Esophagus muscularis mucosa (tissue), 4 donors: ENCODE results near the gene NIPAL4. TPM values are rescaled to one million over a fixed set of nuclear protein-coding genes. Genes with fewer than 3 reads are reported as not detected.
"Not testable (repeated sequence)": the region's sequence is repeated elsewhere in the genome, so short reads cannot be mapped to it uniquely, and the experiment has no call there.

Experiments
- DNase-seq: peaks from one replicate; pipeline ENCODE4 v3.0.0-alpha.2; 2017; ENCODE audit errors: extremely low spot score
- H3K27ac ChIP-seq, 4 donors: fragments of 200-600 bp; sonication (generic); replicated peaks in 1 of 4; 1 replicate in 3 of 4; 2 replicates in 1 of 4; pipeline ENCODE4 v1.5.1; 2016 to 2019; ENCODE audit warnings: mild to moderate bottlenecking in 1 of 4
- H3K27me3 ChIP-seq, 4 donors: fragments of 200-600 bp; sonication (generic); one replicate each; pipeline versions ENCODE4 v1.5.1 to v1.6.0; 2016 to 2019
- H3K36me3 ChIP-seq, 4 donors: fragments of 200-600 bp; sonication (generic); one replicate each; pipeline ENCODE4 v1.5.1; 2016 to 2019
- H3K4me1 ChIP-seq, 4 donors: fragments of 200-600 bp; sonication (generic); one replicate each; pipeline ENCODE4 v1.5.1; 2016 to 2019
- H3K4me3 ChIP-seq, 4 donors: fragments of 200-600 bp; sonication (generic); 1 replicate in 2 of 4; 2 replicates in 2 of 4; pipeline ENCODE4 v1.5.1; 2016 to 2019; ENCODE audit warnings: mild to moderate bottlenecking in 4 of 4, moderate library complexity in 1 of 4
- H3K9me3 ChIP-seq, 4 donors: fragments of 200-600 bp; sonication (generic); 1 replicate in 3 of 4; 2 replicates in 1 of 4; pipeline ENCODE4 v1.5.1; 2016 to 2019
- CTCF ChIP-seq, 3 experiments: fragments of 200-600 bp in 2 of 3; fragments of 450-650 bp in 1 of 3; sonication (generic) in 2 of 3; IDR thresholded peaks; one replicate each; pipeline ENCODE4 v1.5.1; 2017 to 2019; ENCODE audit warnings: antibody characterized with exemption in 3 of 3, mild to moderate bottlenecking in 2 of 3, moderate library complexity in 1 of 3
- EP300 ChIP-seq: sonication (generic); formaldehyde crosslinking; IDR thresholded peaks from one replicate; pipeline ENCODE4 v1.6.1; 2017; ENCODE audit warnings: antibody characterized with exemption
- POLR2A ChIP-seq: fragments of 450-650 bp; IDR thresholded peaks from one replicate; pipeline ENCODE4 v1.6.1; 2017; ENCODE audit warnings: antibody characterized with exemption, moderate library complexity, mild to moderate bottlenecking, low read depth
- POLR2AphosphoS5 ChIP-seq, 2 donors: sonication (generic); formaldehyde crosslinking; IDR thresholded peaks; one replicate each; pipeline ENCODE4 v1.6.1; 2017; ENCODE audit warnings: antibody characterized with exemption in 2 of 2
- whole genome bisulfite sequencing: methylation state at CpG from one replicate; pipeline ENCODE4 v1.1.5; 2018; 5-methylcytosine and 5-hydroxymethylcytosine counted together
- intact Hi-C: fragments of 100-400 bp; cut with DNase I; formaldehyde crosslinking; loops from one replicate; pipeline ENCODE4 v1.15.1; 2023
- total RNA-seq, 4 donors: library from RNA; depleted of rRNA; stranded (reverse); fragments of >200 nt; gene quantifications; one replicate each; pipeline versions ENCODE4 v1.1.0 to v1.2.1, GENCODE V29; 2016

The NIPAL4 gene
- total RNA-seq, 4 donors from 2014 or later = 1.6 to 4.2 (median 2.6) TPM

GRCh38 chr5:157481265-157481664 lies 21.3 kb downstream of the NIPAL4 start:
- Histone ChIP-seq H3K9me3 (no peaks in the 10 kb centered on the region), H3K27ac (peak overlapping the region in 2 of 4 donors; percentile 81 to 84), H3K36me3 (peaks cover 21 to 70% (median 34%) of the 10 kb centered on the region in 4 donors), H3K4me1 (peaks cover 0 to 64% (median 58%) of the 10 kb centered on the region in 4 donors), H3K27me3 (peaks cover 0 to 3% (median 0%) of the 10 kb centered on the region in 4 donors), H3K4me3 (no peak overlapping the region)
- TF ChIP-seq POLR2A (no peak), CTCF (IDR thresholded peaks at IDR 0.05) (no peak), EP300 (no peak), POLR2AphosphoS5 (IDR thresholded peaks at IDR 0.05) (no peak)
- 53% methylated on average over 4 of the region's 4 CpGs for WGBS
- intact Hi-C loops = loop anchor here (5.0 kb wide), 1 partner anchor 154 kb away; no protein-coding TSS in a partner anchor
- no peak for DNase-seq

GRCh38 chr5:157481666-157482065 lies 21.7 kb downstream of the NIPAL4 start:
- Histone ChIP-seq H3K4me1 (peaks cover 0 to 66% (median 59%) of the 10 kb centered on the region in 4 donors), H3K27me3 (peaks cover 0 to 3% (median 0%) of the 10 kb centered on the region in 4 donors), H3K36me3 (peaks cover 21 to 72% (median 36%) of the 10 kb centered on the region in 4 donors), H3K27ac (peak overlapping the region in 2 of 4 donors; percentile 81 to 84), H3K4me3 (no peak overlapping the region), H3K9me3 (no peaks in the 10 kb centered on the region)
- TF ChIP-seq CTCF (IDR thresholded peaks at IDR 0.05) (no peak), POLR2A (no peak), POLR2AphosphoS5 (IDR thresholded peaks at IDR 0.05) (no peak), EP300 (no peak)
- 92% methylated on average over 7 of the region's 7 CpGs for WGBS
- DNase-seq = no peak
- intact Hi-C loops = loop anchor here (5.0 kb wide), 1 partner anchor 154 kb away; no protein-coding TSS in a partner anchor

GRCh38 chr5:157482702-157483101 lies 22.7 kb downstream of the NIPAL4 start:
- not testable (repeated sequence) for H3K27ac ChIP-seq, H3K9me3 ChIP-seq, DNase-seq, H3K4me3 ChIP-seq, H3K27me3 ChIP-seq
- intact Hi-C loops = loop anchor here (5.0 kb wide), 1 partner anchor 155 kb away; no protein-coding TSS in a partner anchor
- H3K36me3 ChIP-seq = peaks cover 25 to 83% (median 44%) of the 10 kb centered on the region in 4 donors
- peaks cover 0 to 69% (median 58%) of the 10 kb centered on the region in 4 donors for H3K4me1 ChIP-seq
- 91% methylated on average over 2 of the region's 2 CpGs for WGBS

GRCh38 chr5:157484768-157485167 lies 24.8 kb downstream of the NIPAL4 start:
- no peaks in the 10 kb centered on the region for H3K27me3 ChIP-seq
- peak overlapping the region; percentile 2 to 55 (median 30) for H3K27ac ChIP-seq
- intact Hi-C loops = loop anchor here (5.0 kb wide), 1 partner anchor 157 kb away; no protein-coding TSS in a partner anchor
- H3K4me1 ChIP-seq = peaks cover 0 to 49% (median 38%) of the 10 kb centered on the region in 4 donors
- H3K4me3 ChIP-seq = no peak overlapping the region
- no peaks in the 10 kb centered on the region for H3K9me3 ChIP-seq
- 56% methylated on average over 5 of the region's 5 CpGs for WGBS
- TF ChIP-seq EP300 (no peak), CTCF (IDR thresholded peaks at IDR 0.05) (no peak)
- peaks cover 32 to 97% (median 63%) of the 10 kb centered on the region in 4 donors for H3K36me3 ChIP-seq
- DNase-seq = no peak

GRCh38 chr5:157485340-157485739 lies 25.3 kb downstream of the NIPAL4 start:
- WGBS = 83% methylated on average over 2 of the region's 2 CpGs
- intact Hi-C loops = no loop called here
- no peak for TF ChIP-seq CTCF (IDR thresholded peaks at IDR 0.05)
- TF ChIP-seq EP300 = no peak
- no peak for TF ChIP-seq POLR2A
- TF ChIP-seq POLR2AphosphoS5 (IDR thresholded peaks at IDR 0.05) = no peak
- Histone ChIP-seq H3K27me3 (no peaks in the 10 kb centered on the region), H3K36me3 (peaks cover 32 to 97% (median 61%) of the 10 kb centered on the region in 4 donors), H3K27ac (peak overlapping the region in 2 of 4 donors; percentile 2 to 37), H3K4me3 (no peak overlapping the region), H3K4me1 (peaks cover 0 to 43% (median 32%) of the 10 kb centered on the region in 4 donors), H3K9me3 (no peaks in the 10 kb centered on the region)
- no peak for DNase-seq
